Measurements from ENCODE around the gene PTPRG. TPM values are rescaled to one million over a fixed set of nuclear protein-coding genes. Genes with fewer than 3 reads are reported as not detected.

PTPRG gene
- total and polyA plus RNA-seq, 2 donors (not counting 3 experiments of a cell fraction or from before 2014, with no cell fraction given), result 8.9 to 39.1 TPM

DNA sequence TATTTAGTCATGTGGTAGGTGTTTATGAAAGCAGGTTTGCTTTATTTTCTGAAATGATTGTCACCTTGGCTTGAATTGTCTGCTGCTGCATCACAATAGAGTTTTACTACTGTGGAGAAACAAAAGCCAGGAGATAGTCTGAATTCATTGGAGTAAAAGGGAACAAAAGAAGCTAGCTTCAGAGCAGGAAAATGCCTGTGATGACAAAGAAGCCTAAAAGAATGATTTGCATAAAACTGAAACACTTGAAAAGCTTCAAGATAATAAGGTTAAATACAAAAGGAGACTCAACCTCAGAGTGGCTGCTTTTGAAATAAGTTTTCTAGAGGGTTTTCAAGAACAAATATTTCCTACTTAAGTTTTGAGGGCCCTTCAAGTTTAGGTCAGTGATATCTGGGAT, 138.3 kb downstream of the PTPRG start:
- Histone ChIP-seq H3K4me3 (replicated peaks in 1 of 3; ENCODE audit: insufficient read depth in 1 of 3, low read depth in 1 of 3, low read length in 3 of 3) (no peak overlapping the region), H4K20me1 (replicated peaks; ENCODE audit: control insufficient read depth, extremely low read depth, insufficient read depth, low read length) (no peaks in the 10 kb centered on the region), H3K9ac (replicated peaks; ENCODE audit: extremely low read depth, insufficient read depth, low read length) (no peak overlapping the region), H3K9me1 (replicated peaks; ENCODE audit: control insufficient read depth, extremely low read depth, insufficient read depth, low read length) (no peaks in the 10 kb centered on the region), H3K4me2 (ENCODE audit: insufficient read depth, low read length) (no peak overlapping the region), H3K79me2 (ENCODE audit: control insufficient read depth, insufficient read depth, low read length) (no peaks in the 10 kb centered on the region), H3K9me3 (replicated peaks; ENCODE audit: control insufficient read depth, insufficient read depth, low read length) (no peaks in the 10 kb centered on the region), H3K27ac (ENCODE audit: insufficient read depth, low read depth, low read length) (no peak overlapping the region), H2AFZ (ENCODE audit: low read depth, low read length) (no peak overlapping the region), H3K4me1 (ENCODE audit: control insufficient read depth, extremely low read depth, insufficient read depth, low read length) (no peaks in the 10 kb centered on the region), H3K27me3 (ENCODE audit: control insufficient read depth in 2 of 2, insufficient read depth in 2 of 2, low read length in 2 of 2) (no peaks in the 10 kb centered on the region), H3K36me3 (ENCODE audit: control insufficient read depth in 2 of 2, extremely low read depth in 1 of 2, insufficient read depth in 2 of 2, low read length in 2 of 2) (no peaks in the 10 kb centered on the region)
- intact Hi-C loops (cut with micrococcal nuclease), result no loop called here
- ChIA-PET CTCF (interaction anchor here (1.5 to 1.6 kb wide), 2 partner anchors 11 to 136 kb away, joined by 3 read pairs; no protein-coding TSS in a partner anchor), POLR2A (no interaction called here)
- no peak for FAIRE-seq
- TF ChIP-seq MYC (IDR thresholded peaks at IDR 0.05; ENCODE audit: low read depth, low read length), result no peak
- no peak for TF ChIP-seq POLR2AphosphoS5 (IDR thresholded peaks at IDR 0.05; ENCODE audit: insufficient read depth, low read depth, low read length)
- no peak for TF ChIP-seq POLR2A (IDR thresholded peaks at IDR 0.05; ENCODE audit: low read depth, low read length)
- TF ChIP-seq GATA2 (IDR thresholded peaks at IDR 0.05; ENCODE audit: insufficient read depth, insufficient read length, low read depth, low read length), result no peak
- no peak for TF ChIP-seq JUN (IDR thresholded peaks at IDR 0.05; ENCODE audit: borderline replicate concordance, insufficient read depth, insufficient read length, low read depth)
- no peak for TF ChIP-seq FOS (IDR thresholded peaks at IDR 0.05; ENCODE audit: borderline replicate concordance, insufficient read depth, low read length)
- no peak for TF ChIP-seq EZH2 (IDR thresholded peaks at IDR 0.05; ENCODE audit: borderline replicate concordance, low read depth, low read length, severe bottlenecking)
- no peak for TF ChIP-seq CTCF (IDR thresholded peaks at IDR 0.05; ENCODE audit: extremely low read depth in 1 of 2, insufficient read depth in 1 of 2, low read depth in 1 of 2, low read length in 2 of 2)
- TF ChIP-seq MAX (IDR thresholded peaks at IDR 0.05; ENCODE audit: insufficient read depth, insufficient read length), result no peak
- dilution Hi-C loops (cut with MboI; ENCODE audit: extremely low pct_ligation_motif_present, low sequenced_read_pairs), result no loop called here
- no peak for DNase-seq (ENCODE audit: low read depth, low spot score)
- BruUV-seq (replicated peaks), result no TSS peak
